Mucosa of rectum (tissue), 2 donors: ENCODE results near the gene THAP3.
A peak's percentile ranks its signal among the peaks of the same experiment; 100 is the strongest.

Experiments
- H3K27ac ChIP-seq, 2 donors: one replicate each; pipeline ENCODE4 v1.7.0; 2013; ENCODE audit warnings: inconsistent platforms in 2 of 2, low read depth in 2 of 2, low read length in 2 of 2
- H3K27me3 ChIP-seq, 2 donors: one replicate each; pipeline ENCODE4 v1.7.0; 2013; ENCODE audit warnings: low read length in 2 of 2; ENCODE audit not compliant: control insufficient read depth in 2 of 2, insufficient read depth in 2 of 2
- H3K36me3 ChIP-seq, 2 donors: one replicate each; pipeline ENCODE4 v1.7.0; 2013; ENCODE audit warnings: low read length in 2 of 2; ENCODE audit not compliant: control insufficient read depth in 2 of 2, insufficient read depth in 2 of 2
- H3K4me1 ChIP-seq, 2 donors: one replicate each; pipeline ENCODE4 v1.7.0; 2013; ENCODE audit warnings: low read length in 2 of 2, mild to moderate bottlenecking in 1 of 2; ENCODE audit not compliant: control insufficient read depth in 2 of 2, insufficient read depth in 2 of 2
- H3K4me3 ChIP-seq, 2 donors: one replicate each; pipeline ENCODE4 v1.7.0; 2013; ENCODE audit warnings: low read length in 2 of 2
- H3K9ac ChIP-seq, 2 donors: one replicate each; pipeline ENCODE4 v1.7.0; 2013; ENCODE audit warnings: low read length in 2 of 2, low read depth in 1 of 2, mild to moderate bottlenecking in 1 of 2
- H3K9me3 ChIP-seq, 2 donors: one replicate each; pipeline ENCODE4 v1.7.0; 2013; ENCODE audit warnings: low read length in 2 of 2; ENCODE audit not compliant: control insufficient read depth in 2 of 2
- donor health status: healthy.
- donor health status: Normal muscosa, but diverticular disease.

THAP3 gene

DNA sequence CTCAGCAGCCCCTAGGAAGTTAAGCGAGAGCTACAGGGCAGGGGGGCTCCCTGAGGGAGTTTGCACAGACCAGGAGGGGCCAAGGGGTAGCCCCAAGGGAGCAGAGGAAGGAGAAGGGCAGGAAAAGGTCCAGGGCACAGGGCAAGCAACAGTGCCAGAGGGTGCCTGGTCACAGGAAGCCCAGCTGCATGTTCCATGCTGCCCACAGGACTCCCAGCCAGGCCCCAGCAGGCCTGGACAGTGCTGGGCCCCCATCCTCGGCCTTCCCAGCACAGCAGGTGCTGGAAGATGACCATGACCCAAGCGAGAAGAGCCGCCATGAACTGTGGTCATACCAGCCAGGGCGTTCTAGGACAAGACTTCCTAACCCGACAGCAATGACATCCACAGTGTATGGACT, 33.0 kb upstream of the THAP3 start:
- H3K4me1 ChIP-seq, result peaks cover 0 to 10% of the 10 kb centered on the region in 2 donors
- H3K36me3 ChIP-seq, result peaks cover 53 to 77% of the 10 kb centered on the region in 2 donors
- no peaks in the 10 kb centered on the region for H3K27me3 ChIP-seq
- H3K4me3 ChIP-seq, result no peak overlapping the region
- no peaks in the 10 kb centered on the region for H3K9me3 ChIP-seq
- no peak overlapping the region for H3K9ac ChIP-seq
- H3K27ac ChIP-seq, result no peak overlapping the region

DNA sequence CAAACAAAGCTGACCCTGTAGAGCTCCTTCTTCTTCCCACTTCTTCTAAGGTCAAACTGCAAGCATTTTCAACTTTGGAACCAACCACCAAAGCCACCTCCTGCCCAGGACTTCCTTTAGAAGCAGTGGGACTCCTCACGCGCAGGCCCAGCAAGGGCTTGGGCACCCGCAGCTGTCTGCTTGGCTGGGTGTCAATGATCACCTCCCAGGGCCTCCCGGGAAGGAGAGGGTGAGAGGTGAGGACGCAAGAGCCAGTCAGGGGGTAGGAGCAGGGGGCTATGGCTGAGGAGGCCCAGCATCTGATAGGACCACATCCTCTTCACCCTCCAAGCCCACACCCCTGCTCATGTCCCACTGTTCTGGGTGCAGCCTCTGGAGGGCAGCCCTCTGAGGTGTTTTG, 32.2 kb upstream of the THAP3 start:
- no peaks in the 10 kb centered on the region for H3K9me3 ChIP-seq
- peaks cover 58 to 75% of the 10 kb centered on the region in 2 donors for H3K36me3 ChIP-seq
- no peak overlapping the region for H3K9ac ChIP-seq
- H3K4me1 ChIP-seq, result peaks cover 2 to 10% of the 10 kb centered on the region in 2 donors
- no peak overlapping the region for H3K4me3 ChIP-seq
- H3K27me3 ChIP-seq, result no peaks in the 10 kb centered on the region
- H3K27ac ChIP-seq, result no peak overlapping the region

DNA sequence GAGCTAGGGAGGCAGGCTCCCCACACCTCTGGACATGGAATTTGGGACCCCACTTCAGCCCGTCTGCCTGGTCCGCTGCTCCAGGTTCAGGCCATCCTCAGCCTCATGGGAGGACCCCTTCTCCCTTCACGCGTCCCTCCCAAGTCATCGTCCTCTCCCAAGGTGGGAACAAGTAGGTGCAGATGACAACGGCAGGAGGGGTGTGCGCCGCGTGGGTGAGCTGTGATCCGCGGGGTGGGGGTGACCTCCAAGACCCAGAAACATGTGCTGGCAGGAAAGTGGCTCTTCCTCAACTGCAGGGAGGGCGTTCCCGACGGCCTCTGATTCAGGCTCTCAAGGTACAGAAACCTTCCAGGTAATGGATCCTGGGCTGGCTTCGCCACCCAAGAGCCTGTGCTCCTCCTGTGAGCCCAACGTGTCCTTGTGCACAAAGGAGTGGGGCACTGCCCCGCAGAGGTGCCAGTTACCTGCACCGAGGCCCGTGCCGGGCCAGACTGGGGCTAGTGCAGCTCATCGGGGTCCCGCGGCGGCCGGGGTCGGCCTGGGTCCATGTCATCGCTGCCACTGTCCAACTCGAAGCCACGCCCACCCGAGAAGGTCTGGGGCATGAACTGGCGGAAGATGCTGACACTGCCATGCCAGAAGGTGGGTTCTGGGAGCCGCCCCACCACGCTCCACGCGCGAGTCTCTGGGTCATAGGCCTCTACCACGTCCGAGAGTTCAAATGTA, 31.6 kb upstream of the THAP3 start:
- no peak overlapping the region for H3K9ac ChIP-seq
- no peak overlapping the region for H3K27ac ChIP-seq
- H3K27me3 ChIP-seq, result no peaks in the 10 kb centered on the region
- peaks cover 2 to 5% of the 10 kb centered on the region in 2 donors for H3K4me1 ChIP-seq
- peaks cover 58 to 75% of the 10 kb centered on the region in 2 donors for H3K36me3 ChIP-seq
- H3K9me3 ChIP-seq, result no peaks in the 10 kb centered on the region
- no peak overlapping the region for H3K4me3 ChIP-seq

DNA sequence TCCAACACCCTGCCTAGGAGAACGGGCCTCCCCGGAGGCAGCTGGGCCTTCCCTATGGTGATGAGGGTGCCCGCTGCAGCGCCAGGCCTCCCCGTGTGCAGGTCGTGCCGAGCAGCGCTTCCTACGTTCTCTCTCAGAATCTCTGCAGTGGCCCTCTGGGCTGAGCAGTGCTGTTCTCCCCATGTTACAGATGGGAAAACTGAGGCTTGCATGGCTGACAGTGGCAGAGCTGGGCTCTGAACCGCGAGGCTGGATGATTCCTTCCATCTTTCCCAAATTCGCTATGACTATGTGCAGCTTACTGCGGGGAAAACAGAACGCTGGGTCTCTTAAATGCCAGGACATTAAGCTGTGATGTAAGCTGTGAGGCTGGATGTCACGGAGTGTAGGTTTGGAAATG, 30.9 kb upstream of the THAP3 start:
- no peaks in the 10 kb centered on the region for H3K9me3 ChIP-seq
- H3K4me1 ChIP-seq, result peaks cover under 1 to 2% of the 10 kb centered on the region in 2 donors
- H3K36me3 ChIP-seq, result peaks cover 60 to 69% of the 10 kb centered on the region in 2 donors
- no peak overlapping the region for H3K27ac ChIP-seq
- H3K27me3 ChIP-seq, result no peaks in the 10 kb centered on the region
- H3K9ac ChIP-seq, result no peak overlapping the region
- H3K4me3 ChIP-seq, result no peak overlapping the region

DNA sequence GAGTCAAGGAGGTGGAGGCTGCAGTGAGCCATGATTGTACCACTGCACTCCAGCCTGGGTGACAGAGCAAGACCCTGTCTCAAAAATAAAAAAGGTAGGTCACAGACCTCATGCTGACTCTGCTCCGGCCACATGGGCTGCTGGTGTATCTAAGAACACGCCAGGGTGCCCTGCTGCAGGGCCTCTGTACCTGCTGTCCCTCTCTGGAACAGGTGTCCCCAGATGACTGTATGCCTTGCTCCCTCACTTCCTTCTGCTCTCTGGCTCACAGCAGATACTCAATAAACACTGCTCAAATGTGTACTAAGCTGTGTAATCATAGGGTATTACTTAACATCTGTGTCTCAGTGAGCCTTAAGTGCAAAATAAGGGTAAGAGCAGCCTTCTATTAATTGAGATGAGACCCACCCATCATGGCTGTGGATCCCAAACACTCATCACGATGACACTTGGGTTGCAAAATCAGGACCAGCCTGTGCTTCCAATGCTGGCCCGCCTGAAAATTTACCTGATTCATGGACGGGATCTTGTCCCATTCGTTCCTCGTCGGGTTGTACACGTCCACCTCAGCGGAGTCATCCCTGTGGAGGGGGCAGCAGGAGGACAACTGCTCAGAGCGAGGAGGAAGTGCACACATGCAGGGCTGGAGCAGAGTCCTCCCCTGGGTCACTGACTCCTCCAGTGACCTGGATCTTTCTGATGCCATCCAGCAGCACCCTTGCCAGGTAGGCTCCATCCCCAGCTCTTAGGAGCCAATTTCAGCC, 29.5 kb upstream of the THAP3 start:
- H3K4me3 ChIP-seq, result no peak overlapping the region
- H3K4me1 ChIP-seq, result peaks cover 8 to 10% of the 10 kb centered on the region in 2 donors
- H3K9ac ChIP-seq, result no peak overlapping the region
- no peak overlapping the region for H3K27ac ChIP-seq
- H3K27me3 ChIP-seq, result no peaks in the 10 kb centered on the region
- H3K36me3 ChIP-seq, result peaks cover 57 to 60% of the 10 kb centered on the region in 2 donors
- H3K9me3 ChIP-seq, result no peaks in the 10 kb centered on the region

DNA sequence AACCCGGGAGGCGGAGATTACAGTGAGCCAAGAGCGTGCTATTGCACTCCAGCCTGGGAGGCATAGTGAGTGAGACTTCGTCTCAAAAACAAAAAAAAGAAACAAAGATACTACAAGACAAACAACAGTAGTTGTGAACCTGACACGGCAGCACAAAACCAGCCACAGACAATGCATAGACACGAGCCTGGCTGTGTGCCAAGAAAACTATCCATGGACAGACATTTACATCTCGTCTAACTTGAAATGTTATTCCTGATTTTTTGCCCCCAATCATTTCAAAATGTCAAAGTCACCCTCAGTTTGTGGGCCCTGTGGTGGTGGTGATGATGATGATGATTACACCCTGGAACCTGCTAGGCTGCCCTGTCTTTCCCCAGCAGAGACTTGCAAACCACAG, 28.3 kb upstream of the THAP3 start:
- H3K9me3 ChIP-seq, result no peaks in the 10 kb centered on the region
- H3K27ac ChIP-seq, result no peak overlapping the region
- H3K36me3 ChIP-seq, result peaks cover 52 to 60% of the 10 kb centered on the region in 2 donors
- H3K27me3 ChIP-seq, result no peaks in the 10 kb centered on the region
- no peak overlapping the region for H3K9ac ChIP-seq
- peaks cover 17 to 18% of the 10 kb centered on the region in 2 donors for H3K4me1 ChIP-seq
- H3K4me3 ChIP-seq, result no peak overlapping the region

DNA sequence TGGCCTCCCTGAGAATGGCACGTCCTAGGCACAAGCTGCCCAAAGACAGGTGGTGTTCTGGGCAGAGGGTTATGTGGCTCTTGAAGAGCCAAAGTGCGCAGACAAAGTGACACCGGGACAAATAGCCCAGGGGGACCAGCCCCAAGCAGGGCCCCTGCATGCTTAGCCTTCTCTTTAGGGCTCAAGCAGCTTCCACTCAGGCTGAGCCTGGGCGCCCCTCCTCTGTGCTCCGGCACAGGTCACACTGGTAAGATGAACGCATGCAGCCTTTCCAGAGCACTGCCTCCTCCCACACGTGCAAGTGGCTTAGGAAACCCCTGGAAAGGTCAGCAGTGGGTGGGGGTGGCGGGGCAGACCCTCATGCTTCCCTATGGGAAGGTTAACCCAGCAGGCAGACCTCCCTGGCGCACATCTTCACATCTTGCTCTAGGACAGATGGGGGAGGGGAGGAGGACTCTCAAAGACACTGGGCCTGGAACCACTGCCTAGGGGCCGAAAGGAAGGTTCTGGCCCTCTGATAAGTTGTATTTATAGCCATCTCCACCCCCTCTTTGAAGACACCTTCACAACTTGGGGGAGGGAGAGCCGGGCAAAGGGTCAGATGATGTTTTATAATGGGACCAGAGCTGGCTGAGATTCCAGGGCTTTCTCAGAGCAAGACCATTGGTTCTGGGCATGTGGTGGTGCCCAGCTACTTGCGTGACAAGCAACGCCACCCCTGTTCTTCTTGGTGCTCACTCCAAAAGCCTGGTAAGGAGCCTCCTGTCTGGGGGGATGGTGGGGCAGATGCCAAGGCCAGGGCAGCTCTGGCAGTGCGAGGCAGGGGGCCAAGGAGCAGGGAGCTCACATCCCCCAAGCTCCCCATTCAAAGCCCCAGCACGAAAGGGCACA, 27.5 kb upstream of the THAP3 start:
- no peaks in the 10 kb centered on the region for H3K9me3 ChIP-seq
- H3K27ac ChIP-seq, result no peak overlapping the region
- no peak overlapping the region for H3K4me3 ChIP-seq
- peaks cover 49 to 56% of the 10 kb centered on the region in 2 donors for H3K36me3 ChIP-seq
- peaks cover 21 to 23% of the 10 kb centered on the region in 2 donors for H3K4me1 ChIP-seq
- H3K27me3 ChIP-seq, result no peaks in the 10 kb centered on the region
- H3K9ac ChIP-seq, result no peak overlapping the region

DNA sequence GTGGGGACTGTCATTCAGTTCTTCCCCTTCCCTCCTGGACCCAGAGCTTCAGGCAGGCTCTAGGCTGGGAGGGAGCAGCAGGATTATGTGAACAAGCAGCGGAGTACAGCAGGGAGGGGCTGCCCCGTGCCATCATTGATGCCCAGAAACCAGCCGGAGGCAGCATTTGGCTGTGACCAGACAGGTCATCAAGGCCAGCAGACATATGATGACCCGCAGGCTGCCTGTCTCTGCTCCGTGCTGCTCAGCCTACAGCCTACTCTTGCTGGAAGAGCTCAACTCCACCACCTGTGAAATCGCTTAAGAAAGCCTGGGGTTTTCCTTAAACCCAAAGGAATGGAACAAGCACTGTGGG, 26.9 kb upstream of the THAP3 start:
- H3K9ac ChIP-seq, result no peak overlapping the region
- H3K36me3 ChIP-seq, result peaks cover 43 to 50% of the 10 kb centered on the region in 2 donors
- H3K4me3 ChIP-seq, result no peak overlapping the region
- no peak overlapping the region for H3K27ac ChIP-seq
- H3K4me1 ChIP-seq, result peaks cover 23% of the 10 kb centered on the region in 2 donors
- H3K9me3 ChIP-seq, result no peaks in the 10 kb centered on the region
- H3K27me3 ChIP-seq, result no peaks in the 10 kb centered on the region

DNA sequence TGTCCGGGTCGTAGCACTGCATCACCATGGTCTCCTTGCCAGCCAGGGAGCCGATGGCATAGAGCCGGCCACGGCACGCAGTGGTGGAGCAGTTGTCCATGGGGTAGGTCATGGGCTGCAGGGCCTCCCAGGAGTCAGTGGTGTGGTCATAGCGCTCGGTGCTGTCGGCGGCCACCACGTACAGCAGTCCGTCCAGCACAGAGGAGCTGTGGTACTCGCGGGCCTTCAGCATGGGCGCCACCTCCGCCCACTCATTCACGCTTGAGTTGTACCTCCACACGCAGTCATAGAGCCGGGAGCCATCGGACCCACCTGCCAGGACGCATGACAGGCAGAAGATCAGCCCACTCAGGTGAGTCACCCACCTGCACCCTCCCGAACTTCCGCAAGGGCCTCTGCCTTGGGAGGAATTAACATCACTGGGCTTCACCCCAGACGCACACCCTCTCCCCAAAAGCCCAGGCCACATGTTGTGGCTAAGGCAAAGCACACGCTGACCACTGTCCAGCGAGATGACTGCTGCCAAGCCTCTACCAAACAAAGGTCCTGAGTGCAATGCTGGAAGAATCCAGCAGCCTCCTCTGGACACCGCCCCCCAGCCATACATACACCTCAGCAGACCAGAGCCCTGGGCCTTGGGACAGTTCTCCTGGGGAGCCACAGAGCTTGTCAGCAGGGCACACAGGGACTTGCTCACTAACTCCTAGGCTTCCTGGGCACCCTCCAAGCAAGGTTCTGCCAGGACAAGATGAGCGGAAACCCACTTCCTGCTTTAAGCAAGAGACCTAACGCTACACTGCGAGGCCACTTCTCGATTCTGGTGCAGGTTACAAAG, 25.3 kb upstream of the THAP3 start:
- Histone ChIP-seq H3K9me3 (no peaks in the 10 kb centered on the region), H3K9ac (peak overlapping the region in 1 of 2 donors; percentile 34), H3K27me3 (no peaks in the 10 kb centered on the region), H3K4me3 (peak overlapping the region; percentile 38 to 58), H3K36me3 (peaks cover 28 to 35% of the 10 kb centered on the region in 2 donors), H3K27ac (peak overlapping the region in 1 of 2 donors; percentile 52), H3K4me1 (peaks cover 29 to 34% of the 10 kb centered on the region in 2 donors)
